Neural progenitor cell (in vitro differentiated cells): ENCODE data around the gene RYR3. TPM values are rescaled to one million over a fixed set of nuclear protein-coding genes. Genes with fewer than 3 reads are reported as not detected.

ENCODE experiments used
- DNase-seq: peaks from one replicate; pipeline ENCODE4 v3.0.0-alpha.2; 2016; ENCODE audit warnings: low spot score
- H2AFZ ChIP-seq: fragments of 200-600 bp; sonication (generic); replicated peaks from 2 replicates; pipeline ENCODE4 v1.6.1; 2016; ENCODE audit warnings: antibody characterized with exemption
- H3F3A ChIP-seq: fragments of 200-600 bp; sonication (generic); 2 replicates; pipeline ENCODE4 v1.6.1; 2016; ENCODE audit warnings: antibody characterized with exemption, low read depth
- H3K27ac ChIP-seq: fragments of 200-600 bp; sonication (generic); 2 replicates; pipeline ENCODE4 v1.5.1; 2016; ENCODE audit warnings: mild to moderate bottlenecking
- H3K27me3 ChIP-seq: fragments of 200-600 bp; sonication (generic); 2 replicates; pipeline ENCODE4 v1.6.1; 2016; ENCODE audit warnings: mild to moderate bottlenecking, moderate library complexity
- H3K36me3 ChIP-seq: fragments of 200-600 bp; sonication (generic); 2 replicates; pipeline ENCODE4 v1.5.1; 2016
- H3K4me1 ChIP-seq: fragments of 200-600 bp; sonication (generic); 2 replicates; pipeline ENCODE4 v1.6.1; 2016; ENCODE audit warnings: mixed run types
- H3K4me2 ChIP-seq: fragments of 200-600 bp; sonication (generic); 2 replicates; pipeline ENCODE4 v1.6.1; 2016
- H3K4me3 ChIP-seq: fragments of 200-600 bp; sonication (generic); 2 replicates; pipeline ENCODE4 v1.5.1; 2016
- H3K79me2 ChIP-seq: fragments of 200-600 bp; sonication (generic); 2 replicates; pipeline ENCODE4 v1.6.1; 2016; ENCODE audit warnings: low read depth
- H3K9ac ChIP-seq: fragments of 200-600 bp; sonication (generic); 2 replicates; pipeline ENCODE4 v1.6.1; 2016
- H3K9me3 ChIP-seq: fragments of 200-600 bp; sonication (generic); 2 replicates; pipeline ENCODE4 v1.5.1; 2016; ENCODE audit warnings: low read depth
- H4K20me1 ChIP-seq: fragments of 200-600 bp; sonication (generic); 2 replicates; pipeline ENCODE4 v1.6.1; 2016; ENCODE audit warnings: low read depth
- H3K27ac Mint-ChIP-seq: 3 replicates; pipeline ENCODE4 v1.8.0; 2021; ENCODE audit warnings: mixed read lengths
- H3K27me3 Mint-ChIP-seq: 2 replicates; pipeline ENCODE4 v1.8.0; 2022; ENCODE audit warnings: low read depth, mild to moderate bottlenecking, inconsistent platforms, moderate library complexity, mixed read lengths; ENCODE audit not compliant: insufficient read depth
- H3K36me3 Mint-ChIP-seq: 3 replicates; pipeline ENCODE4 v1.8.0; 2021; ENCODE audit warnings: mixed read lengths
- H3K4me1 Mint-ChIP-seq: 3 replicates; pipeline ENCODE4 v1.8.0; 2021; ENCODE audit warnings: mixed read lengths
- H3K4me3 Mint-ChIP-seq: 3 replicates; pipeline ENCODE4 v1.8.0; 2021; ENCODE audit warnings: mild to moderate bottlenecking, moderate library complexity, mixed read lengths
- H3K9me3 Mint-ChIP-seq: 3 replicates; pipeline ENCODE4 v1.8.0; 2020; ENCODE audit warnings: mixed read lengths
- EZH2 ChIP-seq: fragments of 200-600 bp; sonication (generic); IDR thresholded peaks from 2 replicates; pipeline ENCODE4 v1.6.1; 2017; ENCODE audit warnings: antibody characterized with exemption, mild to moderate bottlenecking, moderate library complexity
- EZH2phosphoT487 ChIP-seq: fragments of 200-600 bp; sonication (generic); IDR thresholded peaks from 2 replicates; pipeline ENCODE4 v1.6.1; 2017; ENCODE audit warnings: antibody characterized with exemption
- total RNA-seq: library from RNA; depleted of rRNA; stranded (reverse); fragments of >200 nt; gene quantifications from 2 replicates; pipeline ENCODE4 v1.2.3, GENCODE V29; 2015; ENCODE audit warnings: low replicate concordance
- TF ChIP-seq, protein P1 (sequence below): fragments of 200-600 bp; sonication (generic); IDR thresholded peaks from 2 replicates; pipeline ENCODE4 v1.5.1; 2017; ENCODE audit warnings: antibody characterized with exemption, mild to moderate bottlenecking

The RYR3 gene
- total RNA-seq, 1 donor from 2014 or later = 2.1 TPM

GRCh38 chr15:33846142-33846541, 535.4 kb downstream of the RYR3 start:
- Histone ChIP-seq H3K27ac (no peak overlapping the region), H3F3A (no peaks in the 10 kb centered on the region), H3K4me3 (no peak overlapping the region), H3K27me3 (no peaks in the 10 kb centered on the region), H3K4me2 (no peak overlapping the region), H3K4me1 (no peaks in the 10 kb centered on the region), H2AFZ (no peak overlapping the region), H3K9me3 (no peaks in the 10 kb centered on the region), H3K9ac (no peak overlapping the region), H3K79me2 (no peaks in the 10 kb centered on the region), H4K20me1 (no peaks in the 10 kb centered on the region), H3K36me3 (no peaks in the 10 kb centered on the region)
- Mint-ChIP-seq H3K27me3 (no peaks in the 10 kb centered on the region), H3K4me3 (no peak overlapping the region), H3K9me3 (peaks cover 2% of the 10 kb centered on the region), H3K4me1 (peaks cover 7% of the 10 kb centered on the region), H3K36me3 (no peaks in the 10 kb centered on the region), H3K27ac (no peak overlapping the region)
- no peak for DNase-seq
- TF ChIP-seq, protein P1, sequence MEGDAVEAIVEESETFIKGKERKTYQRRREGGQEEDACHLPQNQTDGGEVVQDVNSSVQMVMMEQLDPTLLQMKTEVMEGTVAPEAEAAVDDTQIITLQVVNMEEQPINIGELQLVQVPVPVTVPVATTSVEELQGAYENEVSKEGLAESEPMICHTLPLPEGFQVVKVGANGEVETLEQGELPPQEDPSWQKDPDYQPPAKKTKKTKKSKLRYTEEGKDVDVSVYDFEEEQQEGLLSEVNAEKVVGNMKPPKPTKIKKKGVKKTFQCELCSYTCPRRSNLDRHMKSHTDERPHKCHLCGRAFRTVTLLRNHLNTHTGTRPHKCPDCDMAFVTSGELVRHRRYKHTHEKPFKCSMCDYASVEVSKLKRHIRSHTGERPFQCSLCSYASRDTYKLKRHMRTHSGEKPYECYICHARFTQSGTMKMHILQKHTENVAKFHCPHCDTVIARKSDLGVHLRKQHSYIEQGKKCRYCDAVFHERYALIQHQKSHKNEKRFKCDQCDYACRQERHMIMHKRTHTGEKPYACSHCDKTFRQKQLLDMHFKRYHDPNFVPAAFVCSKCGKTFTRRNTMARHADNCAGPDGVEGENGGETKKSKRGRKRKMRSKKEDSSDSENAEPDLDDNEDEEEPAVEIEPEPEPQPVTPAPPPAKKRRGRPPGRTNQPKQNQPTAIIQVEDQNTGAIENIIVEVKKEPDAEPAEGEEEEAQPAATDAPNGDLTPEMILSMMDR = no peak
- TF ChIP-seq EZH2 (no peak), EZH2phosphoT487 (no peak)

GRCh38 chr15:33846862-33847261, 536.1 kb downstream of the RYR3 start:
- Histone ChIP-seq H3K27ac (no peak overlapping the region), H3K27me3 (no peaks in the 10 kb centered on the region), H3K4me3 (no peak overlapping the region), H3K4me2 (no peak overlapping the region), H3K9me3 (no peaks in the 10 kb centered on the region), H3K9ac (no peak overlapping the region), H3K36me3 (no peaks in the 10 kb centered on the region), H4K20me1 (no peaks in the 10 kb centered on the region), H3K4me1 (no peaks in the 10 kb centered on the region), H3F3A (no peaks in the 10 kb centered on the region), H2AFZ (no peak overlapping the region), H3K79me2 (no peaks in the 10 kb centered on the region)
- Mint-ChIP-seq H3K4me3 (no peak overlapping the region), H3K4me1 (peaks cover 7% of the 10 kb centered on the region), H3K9me3 (peaks cover 2% of the 10 kb centered on the region), H3K27ac (peak overlapping the region; percentile 12), H3K36me3 (no peaks in the 10 kb centered on the region), H3K27me3 (no peaks in the 10 kb centered on the region)
- no peak for DNase-seq
- TF ChIP-seq, protein P1 = no peak
- no peak for TF ChIP-seq EZH2
- no peak for TF ChIP-seq EZH2phosphoT487

DNA sequence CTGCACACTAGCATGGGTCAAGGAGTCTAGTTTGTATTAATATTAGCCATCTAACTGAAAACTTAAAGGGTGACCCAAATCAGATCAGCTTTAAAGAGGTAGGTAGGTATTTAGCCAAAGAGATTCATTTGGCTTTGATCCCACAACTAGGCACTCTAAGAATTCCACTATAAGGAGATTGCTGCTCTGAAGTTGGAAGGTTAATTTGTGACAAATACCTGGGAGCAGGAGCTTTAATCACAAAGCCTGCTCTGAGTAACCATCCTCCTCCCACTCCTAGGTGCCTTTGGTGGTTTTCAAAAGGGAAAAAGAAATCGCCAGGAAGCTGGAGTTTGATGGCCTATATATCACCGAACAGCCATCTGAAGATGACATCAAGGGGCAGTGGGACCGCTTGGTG, 537.2 kb downstream of the RYR3 start:
- H3K27ac ChIP-seq = no peak overlapping the region
- Mint-ChIP-seq H3K27ac (no peak overlapping the region), H3K27me3 (no peaks in the 10 kb centered on the region), H3K4me3 (no peak overlapping the region), H3K4me1 (peaks cover 7% of the 10 kb centered on the region), H3K9me3 (no peaks in the 10 kb centered on the region), H3K36me3 (no peaks in the 10 kb centered on the region)
- no peaks in the 10 kb centered on the region for H3K36me3 ChIP-seq
- H3F3A ChIP-seq = no peaks in the 10 kb centered on the region
- no peak for DNase-seq
- no peak overlapping the region for H2AFZ ChIP-seq
- no peaks in the 10 kb centered on the region for H4K20me1 ChIP-seq
- H3K4me1 ChIP-seq = no peaks in the 10 kb centered on the region
- H3K9me3 ChIP-seq = no peaks in the 10 kb centered on the region
- H3K4me2 ChIP-seq = no peak overlapping the region
- no peak overlapping the region for H3K9ac ChIP-seq
- H3K79me2 ChIP-seq = no peaks in the 10 kb centered on the region
- no peaks in the 10 kb centered on the region for H3K27me3 ChIP-seq
- no peak overlapping the region for H3K4me3 ChIP-seq
- TF ChIP-seq EZH2phosphoT487 (no peak), EZH2 (no peak)
- TF ChIP-seq, protein P1 = no peak

- H3K79me2 ChIP-seq = no peaks in the 10 kb centered on the region
- no peaks in the 10 kb centered on the region for H3K27me3 ChIP-seq
- no peak overlapping the region for H3K27ac Mint-ChIP-seq
- no peaks in the 10 kb centered on the region for H3K36me3 Mint-ChIP-seq
- no peak overlapping the region for H3K27ac ChIP-seq
- H3K9me3 ChIP-seq = no peaks in the 10 kb centered on the region
- H3K4me2 ChIP-seq = no peak overlapping the region
- no peak overlapping the region for H3K9ac ChIP-seq
- H3K4me1 Mint-ChIP-seq = peaks cover 7% of the 10 kb centered on the region
- H3K4me1 ChIP-seq = no peaks in the 10 kb centered on the region
- no peak overlapping the region for H3K4me3 ChIP-seq
- H4K20me1 ChIP-seq = no peaks in the 10 kb centered on the region
- H3K4me3 Mint-ChIP-seq = no peak overlapping the region
- H3F3A ChIP-seq = no peaks in the 10 kb centered on the region
- H3K9me3 Mint-ChIP-seq = no peaks in the 10 kb centered on the region
- H3K27me3 Mint-ChIP-seq = no peaks in the 10 kb centered on the region
- no peak overlapping the region for H2AFZ ChIP-seq
- DNase-seq = no peak
- H3K36me3 ChIP-seq = no peaks in the 10 kb centered on the region
- TF ChIP-seq EZH2phosphoT487 (no peak), EZH2 (no peak)
- TF ChIP-seq, protein P1 = no peak
Measured at GRCh38 chr15:33851079-33851478, 540.3 kb downstream of the RYR3 start.
